Mesenchymal stem cell (in vitro differentiated cells and primary cell): ENCODE results near the gene DAB1.

ENCODE experiments used
- DNase-seq: peaks from one replicate; pipeline ENCODE4 v3.0.0-alpha.2; 2013
- H2AFZ ChIP-seq: one replicate; pipeline ENCODE4 v1.6.1; 2013; ENCODE audit warnings: low read depth, mild to moderate bottlenecking, control low read depth, inconsistent platforms, low read length, moderate library complexity
- H2AK5ac ChIP-seq: 2 replicates; pipeline ENCODE4 v1.6.1; 2013; ENCODE audit warnings: low read length, moderate library complexity, mild to moderate bottlenecking, inconsistent platforms; ENCODE audit not compliant: severe bottlenecking
- H2BK120ac ChIP-seq: one replicate; pipeline ENCODE4 v1.6.1; 2013; ENCODE audit warnings: low read depth, mild to moderate bottlenecking, inconsistent platforms, low read length, moderate library complexity
- H2BK12ac ChIP-seq, 2 experiments: one replicate each; pipeline ENCODE4 v1.6.1; 2013; ENCODE audit warnings: inconsistent platforms in 2 of 2, low read length in 2 of 2, mild to moderate bottlenecking in 2 of 2, moderate library complexity in 2 of 2, control low read depth in 1 of 2
- H2BK15ac ChIP-seq: one replicate; pipeline ENCODE4 v1.6.1; 2013; ENCODE audit warnings: mild to moderate bottlenecking, low read depth, inconsistent platforms; ENCODE audit not compliant: poor library complexity, severe bottlenecking
- H2BK5ac ChIP-seq: 2 replicates; pipeline ENCODE4 v1.6.1; 2013; ENCODE audit warnings: low read depth, mild to moderate bottlenecking, low read length, control low read depth, inconsistent platforms; ENCODE audit not compliant: poor library complexity, severe bottlenecking
- H3K14ac ChIP-seq, 2 experiments: one replicate each; pipeline ENCODE4 v1.6.1; 2013; ENCODE audit warnings: inconsistent platforms in 2 of 2, low read length in 2 of 2, control low read depth in 1 of 2, mild to moderate bottlenecking in 1 of 2, moderate library complexity in 1 of 2
- H3K18ac ChIP-seq, 2 experiments: one replicate each; pipeline ENCODE4 v1.6.1; 2013; ENCODE audit warnings: inconsistent platforms in 2 of 2, low read length in 2 of 2, control low read depth in 1 of 2, low read depth in 1 of 2, mild to moderate bottlenecking in 1 of 2
- H3K23ac ChIP-seq, 2 experiments: one replicate each; pipeline ENCODE4 v1.6.1; 2013; ENCODE audit warnings: inconsistent platforms in 2 of 2, low read length in 2 of 2, mild to moderate bottlenecking in 2 of 2, moderate library complexity in 2 of 2, control low read depth in 1 of 2
- H3K27ac ChIP-seq: 2 replicates; pipeline ENCODE4 v1.5.1; 2013; ENCODE audit warnings: mild to moderate bottlenecking, moderate library complexity, low read length, control low read depth, inconsistent platforms; ENCODE audit not compliant: poor library complexity, severe bottlenecking
- H3K27me3 ChIP-seq, 2 experiments: 2 replicates each; pipeline versions ENCODE4 v1.6.1 to v1.7.0; 2013; ENCODE audit warnings: low read length in 2 of 2, mild to moderate bottlenecking in 2 of 2, moderate library complexity in 2 of 2, control low read depth in 1 of 2, inconsistent platforms in 1 of 2; ENCODE audit not compliant: control insufficient read depth in 1 of 2, insufficient read depth in 1 of 2
- H3K36me3 ChIP-seq, 2 experiments: 2 replicates each; pipeline versions ENCODE4 v1.6.1 to v1.7.0; 2013; ENCODE audit warnings: low read length in 2 of 2, control low read depth in 1 of 2, inconsistent platforms in 1 of 2, low read depth in 1 of 2, mild to moderate bottlenecking in 1 of 2; ENCODE audit not compliant: insufficient read depth in 2 of 2, control insufficient read depth in 1 of 2
- H3K4ac ChIP-seq, 2 experiments: one replicate each; pipeline ENCODE4 v1.6.1; 2013; ENCODE audit warnings: inconsistent platforms in 2 of 2, low read length in 2 of 2, mild to moderate bottlenecking in 2 of 2, moderate library complexity in 2 of 2, control low read depth in 1 of 2, low read depth in 1 of 2
- H3K4me1 ChIP-seq: 2 replicates; pipeline ENCODE4 v1.6.1; 2013; ENCODE audit warnings: low read depth, low read length, control low read depth; ENCODE audit not compliant: control insufficient read depth, insufficient read depth
- H3K4me2 ChIP-seq: 2 replicates; pipeline ENCODE4 v1.6.1; 2013; ENCODE audit warnings: low read length, mild to moderate bottlenecking, inconsistent platforms; ENCODE audit not compliant: poor library complexity, severe bottlenecking
- H3K4me3 ChIP-seq, 2 experiments: 2 replicates each; pipeline versions ENCODE4 v1.5.1 to v1.7.0; 2013; ENCODE audit warnings: low read length in 2 of 2, mild to moderate bottlenecking in 2 of 2, control low read depth in 1 of 2, low read depth in 1 of 2; ENCODE audit not compliant: insufficient read depth in 1 of 2
- H3K79me1 ChIP-seq: replicated peaks from 2 replicates; pipeline ENCODE4 v1.6.1; 2013; ENCODE audit warnings: mild to moderate bottlenecking, control low read depth, low read length, inconsistent platforms; ENCODE audit not compliant: poor library complexity, severe bottlenecking
- H3K9ac ChIP-seq: 2 replicates; pipeline ENCODE4 v1.7.0; 2013; ENCODE audit warnings: mild to moderate bottlenecking, low read length, moderate library complexity
- H3K9me3 ChIP-seq: 2 replicates; pipeline ENCODE4 v1.7.0; 2013; ENCODE audit warnings: mild to moderate bottlenecking, low read length; ENCODE audit not compliant: control insufficient read depth
- H4K8ac ChIP-seq: one replicate; pipeline ENCODE4 v1.6.1; 2013; ENCODE audit warnings: inconsistent platforms, mild to moderate bottlenecking, low read length, moderate library complexity
- H4K91ac ChIP-seq: one replicate; pipeline ENCODE4 v1.6.1; 2013; ENCODE audit warnings: mild to moderate bottlenecking, low read length, inconsistent platforms
- WGBS: methylation state at CpG from one replicate; pipeline ENCODE4 v1.1.7; 2013; ENCODE audit warnings: mixed read lengths; 5-methylcytosine and 5-hydroxymethylcytosine counted together

Gene DAB1

GRCh38 chr1:57156907-57157306 is 267.0 kb downstream of the DAB1 start:
- H3K4me1 ChIP-seq, result no peaks in the 10 kb centered on the region
- no peak overlapping the region for H3K14ac ChIP-seq
- H2BK5ac ChIP-seq, result no peak overlapping the region
- H3K27ac ChIP-seq, result no peak overlapping the region
- H4K8ac ChIP-seq, result no peak overlapping the region
- DNase-seq, result no peak
- H2AFZ ChIP-seq, result no peak overlapping the region
- no peak overlapping the region for H3K4ac ChIP-seq
- no peak overlapping the region for H3K18ac ChIP-seq
- H3K23ac ChIP-seq, result no peak overlapping the region
- no peak overlapping the region for H2BK12ac ChIP-seq
- WGBS, result 42% methylated on average over 2 of the region's 3 CpGs
- no peaks in the 10 kb centered on the region for H3K36me3 ChIP-seq
- H3K9me3 ChIP-seq, result no peaks in the 10 kb centered on the region
- no peaks in the 10 kb centered on the region for H3K27me3 ChIP-seq
- H3K9ac ChIP-seq, result no peak overlapping the region
- H2AK5ac ChIP-seq, result no peak overlapping the region
- no peak overlapping the region for H2BK15ac ChIP-seq
- no peak overlapping the region for H4K91ac ChIP-seq
- H3K79me1 ChIP-seq, result no peaks in the 10 kb centered on the region
- no peak overlapping the region for H3K4me2 ChIP-seq
- no peak overlapping the region for H3K4me3 ChIP-seq
- no peak overlapping the region for H2BK120ac ChIP-seq

DNA sequence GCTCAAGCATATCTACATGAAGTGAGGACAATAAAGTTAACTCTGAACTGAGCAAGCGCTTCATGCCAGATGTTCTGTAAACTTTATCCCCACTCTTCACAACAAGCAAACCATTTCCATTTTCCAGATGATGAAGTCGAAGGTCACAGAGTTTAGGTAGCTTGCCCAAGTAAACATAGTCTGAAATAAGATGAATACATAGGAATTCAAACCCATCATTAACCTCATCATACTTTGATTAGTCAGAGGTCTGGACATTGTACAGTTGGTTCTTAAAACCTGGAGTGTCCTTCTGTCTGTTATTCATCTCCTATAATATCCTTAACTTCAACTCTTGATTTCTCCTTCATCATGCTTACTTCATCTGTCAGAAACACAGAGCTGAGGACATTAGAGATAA is 277.8 kb downstream of the DAB1 start:
- no peaks in the 10 kb centered on the region for H3K79me1 ChIP-seq
- no peak overlapping the region for H3K14ac ChIP-seq
- no peak overlapping the region for H2BK120ac ChIP-seq
- no peak overlapping the region for H4K8ac ChIP-seq
- no peak overlapping the region for H3K4ac ChIP-seq
- H2AK5ac ChIP-seq, result no peak overlapping the region
- no peak overlapping the region for H3K4me2 ChIP-seq
- no peak overlapping the region for H3K18ac ChIP-seq
- no peak overlapping the region for H2BK5ac ChIP-seq
- no peak overlapping the region for H2AFZ ChIP-seq
- no peaks in the 10 kb centered on the region for H3K4me1 ChIP-seq
- 76% methylated on average over 2 of the region's 2 CpGs for WGBS
- H3K9me3 ChIP-seq, result no peaks in the 10 kb centered on the region
- no peak overlapping the region for H3K9ac ChIP-seq
- DNase-seq, result no peak
- H2BK12ac ChIP-seq, result no peak overlapping the region
- H4K91ac ChIP-seq, result no peak overlapping the region
- H2BK15ac ChIP-seq, result no peak overlapping the region
- H3K27ac ChIP-seq, result no peak overlapping the region
- no peaks in the 10 kb centered on the region for H3K27me3 ChIP-seq
- no peaks in the 10 kb centered on the region for H3K36me3 ChIP-seq
- no peak overlapping the region for H3K4me3 ChIP-seq
- no peak overlapping the region for H3K23ac ChIP-seq

DNA sequence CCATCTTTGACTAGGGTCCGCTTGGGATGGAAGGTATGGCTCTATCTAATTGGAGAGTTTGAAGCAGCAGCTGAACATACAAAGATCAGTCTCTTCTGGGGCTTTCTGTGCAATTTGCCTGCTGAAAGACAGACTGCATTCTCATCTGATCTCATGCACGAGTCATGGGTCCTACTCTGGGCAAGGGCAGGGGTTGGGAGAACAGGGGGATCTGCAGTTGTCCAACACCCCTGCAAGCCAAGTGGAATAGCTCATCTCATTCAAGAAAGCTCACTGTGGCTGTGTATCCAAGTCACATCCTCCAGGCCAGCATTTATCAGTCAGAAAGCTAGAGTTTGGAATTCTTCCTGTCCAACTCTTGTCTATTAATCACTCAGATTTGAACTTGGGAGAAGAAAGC is 280.9 kb downstream of the DAB1 start:
- no peak overlapping the region for H3K4me3 ChIP-seq
- no peak overlapping the region for H3K27ac ChIP-seq
- H2BK5ac ChIP-seq, result no peak overlapping the region
- H3K4ac ChIP-seq, result no peak overlapping the region
- H2AK5ac ChIP-seq, result no peak overlapping the region
- H3K27me3 ChIP-seq, result no peaks in the 10 kb centered on the region
- H4K8ac ChIP-seq, result no peak overlapping the region
- H2BK15ac ChIP-seq, result no peak overlapping the region
- no peaks in the 10 kb centered on the region for H3K9me3 ChIP-seq
- no peak overlapping the region for H2AFZ ChIP-seq
- no peak overlapping the region for H4K91ac ChIP-seq
- no peaks in the 10 kb centered on the region for H3K4me1 ChIP-seq
- WGBS, result 72% methylated on average over 2 of the region's 2 CpGs
- no peak overlapping the region for H3K14ac ChIP-seq
- no peaks in the 10 kb centered on the region for H3K36me3 ChIP-seq
- H3K4me2 ChIP-seq, result no peak overlapping the region
- no peak overlapping the region for H3K9ac ChIP-seq
- H2BK12ac ChIP-seq, result no peak overlapping the region
- H3K23ac ChIP-seq, result no peak overlapping the region
- no peak overlapping the region for H2BK120ac ChIP-seq
- no peaks in the 10 kb centered on the region for H3K79me1 ChIP-seq
- no peak overlapping the region for H3K18ac ChIP-seq
- DNase-seq, result no peak

DNA sequence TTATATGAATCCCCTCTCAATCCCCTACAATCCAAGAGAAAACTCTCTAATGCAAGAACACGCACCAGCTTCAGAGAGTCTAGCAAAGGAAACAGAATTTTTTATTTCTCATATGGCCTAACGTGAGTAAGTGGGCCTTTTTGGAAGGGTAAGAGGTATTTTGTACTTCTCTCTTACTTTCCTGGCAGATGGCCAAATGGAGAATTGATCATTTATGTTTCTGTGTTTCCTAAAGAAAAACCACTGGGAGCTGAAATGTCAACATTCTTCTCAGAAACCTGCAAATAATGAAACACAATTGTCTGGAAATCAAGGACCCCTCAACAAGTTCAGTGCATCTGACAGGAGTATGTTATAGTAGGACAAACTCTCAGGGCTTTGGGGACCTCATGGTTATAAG is 281.7 kb downstream of the DAB1 start:
- H3K79me1 ChIP-seq, result no peaks in the 10 kb centered on the region
- H3K27me3 ChIP-seq, result no peaks in the 10 kb centered on the region
- H3K4me1 ChIP-seq, result no peaks in the 10 kb centered on the region
- no peak overlapping the region for H2BK5ac ChIP-seq
- no peak for DNase-seq
- no peak overlapping the region for H3K4me3 ChIP-seq
- no peak overlapping the region for H2BK15ac ChIP-seq
- no peak overlapping the region for H2BK12ac ChIP-seq
- no peak overlapping the region for H3K14ac ChIP-seq
- no peak overlapping the region for H3K4me2 ChIP-seq
- H3K4ac ChIP-seq, result no peak overlapping the region
- no peak overlapping the region for H4K8ac ChIP-seq
- no peaks in the 10 kb centered on the region for H3K9me3 ChIP-seq
- no peak overlapping the region for H3K18ac ChIP-seq
- H3K27ac ChIP-seq, result no peak overlapping the region
- H3K36me3 ChIP-seq, result no peaks in the 10 kb centered on the region
- no peak overlapping the region for H3K23ac ChIP-seq
- no peak overlapping the region for H2AFZ ChIP-seq
- no peak overlapping the region for H4K91ac ChIP-seq
- no peak overlapping the region for H3K9ac ChIP-seq
- no peak overlapping the region for H2BK120ac ChIP-seq
- WGBS, result 100% methylated on average over 1 of the region's 2 CpGs
- no peak overlapping the region for H2AK5ac ChIP-seq
